Measurements from ENCODE around the gene SRP68. TPM values are rescaled to one million over a fixed set of nuclear protein-coding genes. Genes with fewer than 3 reads are reported as not detected.

SRP68 gene
- total and polyA plus RNA-seq, 2 donors (not counting 1 experiment from before 2014, with no cell fraction given): 34.0 to 68.6 TPM

DNA sequence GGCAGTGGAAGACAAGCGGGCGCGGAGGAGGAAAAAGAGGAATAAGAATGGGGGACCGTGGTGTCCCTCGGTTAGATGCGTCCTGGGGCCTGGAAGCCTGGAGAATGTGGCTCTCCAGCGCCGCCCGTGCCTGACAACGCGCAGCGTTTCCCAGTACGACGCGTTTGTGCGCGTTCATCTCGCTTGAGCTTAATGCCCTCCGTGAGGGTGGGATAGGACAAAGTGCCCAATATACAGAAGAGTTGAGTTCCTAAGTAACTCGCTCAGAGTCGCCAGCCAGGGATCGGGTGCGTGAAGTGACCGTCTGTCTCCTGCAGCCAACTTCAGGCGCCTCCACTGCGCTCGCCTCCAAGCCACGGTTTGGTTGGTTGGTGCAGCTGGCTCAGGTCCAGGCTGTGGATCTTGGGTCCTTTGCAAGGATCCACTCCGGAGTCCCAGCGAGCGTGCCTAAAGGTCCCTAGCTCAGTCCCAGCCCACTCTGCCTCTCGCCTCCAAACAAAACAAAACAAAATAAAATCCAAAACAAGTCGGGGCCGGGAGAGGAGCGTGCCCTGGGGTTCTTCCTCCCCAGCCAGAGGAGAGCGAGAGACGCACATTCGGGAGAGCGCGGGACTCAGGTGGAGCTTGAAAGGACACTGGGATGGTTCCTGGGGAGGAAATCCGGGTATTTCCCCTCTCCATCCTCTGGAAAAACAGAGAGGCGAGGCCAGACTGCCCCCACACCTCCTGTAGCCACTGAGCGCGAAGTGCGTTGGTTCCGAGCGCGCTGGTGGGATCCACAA is 3.2 kb upstream of the SRP68 start:
- Histone ChIP-seq H3K27me3 (ENCODE audit: control insufficient read depth, insufficient read depth, low read length) (peaks cover 65% of the 10 kb centered on the region), H2AFZ (ENCODE audit: low read length) (no peak overlapping the region), H3K4me2 (ENCODE audit: extremely low read depth, insufficient read depth, low read length) (no peak overlapping the region), H3K4me1 (ENCODE audit: control insufficient read depth, extremely low read depth, insufficient read depth, low read length) (no peaks in the 10 kb centered on the region), H4K20me1 (ENCODE audit: control insufficient read depth, extremely low read depth, insufficient read depth, low read length) (no peaks in the 10 kb centered on the region), H3K4me3 (replicated peaks in 1 of 4; ENCODE audit: control extremely low read depth in 1 of 4, insufficient read depth in 1 of 4, low read depth in 3 of 4, low read length in 4 of 4) (no peak overlapping the region), H3K9me3 (ENCODE audit: control insufficient read depth, insufficient read depth, low read depth, low read length) (no peaks in the 10 kb centered on the region), H3K9ac (ENCODE audit: insufficient read depth, low read length) (no peak overlapping the region), H3K27ac (ENCODE audit: insufficient read depth, low read length) (no peak overlapping the region), H3K79me2 (ENCODE audit: control insufficient read depth, insufficient read depth, low read length) (peaks cover 20% of the 10 kb centered on the region), H3K36me3 (ENCODE audit: control insufficient read depth, insufficient read depth, low read length) (no peaks in the 10 kb centered on the region)
- TF ChIP-seq, protein P1, sequence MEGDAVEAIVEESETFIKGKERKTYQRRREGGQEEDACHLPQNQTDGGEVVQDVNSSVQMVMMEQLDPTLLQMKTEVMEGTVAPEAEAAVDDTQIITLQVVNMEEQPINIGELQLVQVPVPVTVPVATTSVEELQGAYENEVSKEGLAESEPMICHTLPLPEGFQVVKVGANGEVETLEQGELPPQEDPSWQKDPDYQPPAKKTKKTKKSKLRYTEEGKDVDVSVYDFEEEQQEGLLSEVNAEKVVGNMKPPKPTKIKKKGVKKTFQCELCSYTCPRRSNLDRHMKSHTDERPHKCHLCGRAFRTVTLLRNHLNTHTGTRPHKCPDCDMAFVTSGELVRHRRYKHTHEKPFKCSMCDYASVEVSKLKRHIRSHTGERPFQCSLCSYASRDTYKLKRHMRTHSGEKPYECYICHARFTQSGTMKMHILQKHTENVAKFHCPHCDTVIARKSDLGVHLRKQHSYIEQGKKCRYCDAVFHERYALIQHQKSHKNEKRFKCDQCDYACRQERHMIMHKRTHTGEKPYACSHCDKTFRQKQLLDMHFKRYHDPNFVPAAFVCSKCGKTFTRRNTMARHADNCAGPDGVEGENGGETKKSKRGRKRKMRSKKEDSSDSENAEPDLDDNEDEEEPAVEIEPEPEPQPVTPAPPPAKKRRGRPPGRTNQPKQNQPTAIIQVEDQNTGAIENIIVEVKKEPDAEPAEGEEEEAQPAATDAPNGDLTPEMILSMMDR (conservative IDR thresholded peaks at IDR 0.05 in 1 of 2, IDR thresholded peaks at IDR 0.05 in 1 of 2; ENCODE audit: low read depth in 1 of 2, low read length in 2 of 2): peak in 1 of 2 donors; percentile 4
- TF ChIP-seq EZH2 (IDR thresholded peaks at IDR 0.05; ENCODE audit: low read length, missing control alignments): peak; percentile 68
- no peak for DNase-seq (ENCODE audit: low read depth in 2 of 2)

DNA sequence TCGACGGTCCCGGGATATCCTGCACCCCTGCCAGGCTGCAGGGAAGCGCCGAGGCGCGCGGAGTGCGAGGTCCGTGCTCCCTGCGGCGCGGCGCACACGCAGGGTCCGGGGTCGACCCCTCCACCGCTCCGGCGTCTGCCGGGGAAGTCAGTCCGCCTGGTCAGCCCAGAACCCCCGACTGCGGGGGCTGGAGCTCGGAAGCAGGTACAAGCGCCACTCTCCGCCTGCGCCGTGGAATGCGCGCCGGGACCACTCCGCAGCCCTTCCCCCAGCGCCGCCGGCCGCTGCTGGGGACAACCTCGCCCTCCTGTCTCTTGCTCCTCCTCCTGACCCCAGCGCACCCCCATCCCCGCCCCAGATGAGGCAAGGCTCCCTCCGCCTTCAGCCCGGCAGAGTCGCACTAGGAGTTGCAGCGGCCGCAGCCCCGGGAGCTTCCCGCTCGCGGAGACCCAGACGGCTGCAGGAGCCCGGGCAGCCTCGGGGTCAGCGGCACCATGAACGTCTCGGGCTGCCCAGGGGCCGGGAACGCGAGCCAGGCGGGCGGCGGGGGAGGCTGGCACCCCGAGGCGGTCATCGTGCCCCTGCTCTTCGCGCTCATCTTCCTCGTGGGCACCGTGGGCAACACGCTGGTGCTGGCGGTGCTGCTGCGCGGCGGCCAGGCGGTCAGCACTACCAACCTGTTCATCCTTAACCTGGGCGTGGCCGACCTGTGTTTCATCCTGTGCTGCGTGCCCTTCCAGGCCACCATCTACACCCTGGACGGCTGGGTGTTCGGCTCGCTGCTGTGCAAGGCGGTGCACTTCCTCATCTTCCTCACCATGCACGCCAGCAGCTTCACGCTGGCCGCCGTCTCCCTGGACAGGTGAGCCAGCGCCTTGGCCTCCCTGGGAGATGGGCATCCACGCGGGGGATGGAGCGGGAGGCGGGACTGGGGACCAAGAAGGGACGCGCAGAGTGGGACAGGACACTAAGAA is 2.4 kb upstream of the SRP68 start, which contains the start of gene GALR2:
TSS of gene GALR2 (plus strand) at position 392 of the 974 bp plus-strand sequence. CDS start at position 495, 103 bp downstream.
- DNase-seq (ENCODE audit: low read depth in 2 of 2): no peak
- Histone ChIP-seq H2AFZ (ENCODE audit: low read length) (no peak within 1 kb of the TSS), H3K9me3 (ENCODE audit: control insufficient read depth, insufficient read depth, low read depth, low read length) (no peaks in the 10 kb centered on the region), H3K36me3 (ENCODE audit: control insufficient read depth, insufficient read depth, low read length) (no peaks in the 10 kb centered on the region), H3K27ac (ENCODE audit: insufficient read depth, low read length) (no peak within 1 kb of the TSS), H3K9ac (ENCODE audit: insufficient read depth, low read length) (no peak within 1 kb of the TSS), H3K79me2 (ENCODE audit: control insufficient read depth, insufficient read depth, low read length) (peaks cover 27% of the 10 kb centered on the region), H3K4me1 (ENCODE audit: control insufficient read depth, extremely low read depth, insufficient read depth, low read length) (no peaks in the 10 kb centered on the region), H3K4me2 (ENCODE audit: extremely low read depth, insufficient read depth, low read length) (no peak within 1 kb of the TSS), H3K27me3 (ENCODE audit: control insufficient read depth, insufficient read depth, low read length) (peaks cover 57% of the 10 kb centered on the region), H4K20me1 (ENCODE audit: control insufficient read depth, extremely low read depth, insufficient read depth, low read length) (no peaks in the 10 kb centered on the region), H3K4me3 (replicated peaks in 1 of 4; ENCODE audit: control extremely low read depth in 1 of 4, insufficient read depth in 1 of 4, low read depth in 3 of 4, low read length in 4 of 4) (no peak within 1 kb of the TSS)
- peak; percentile 67 for TF ChIP-seq EZH2 (IDR thresholded peaks at IDR 0.05; ENCODE audit: low read length, missing control alignments)
- TF ChIP-seq, protein P1 (conservative IDR thresholded peaks at IDR 0.05 in 1 of 2, IDR thresholded peaks at IDR 0.05 in 1 of 2; ENCODE audit: low read depth in 1 of 2, low read length in 2 of 2): no peak
